ENCODE results near the gene KRT75.

KRT75 gene

DNA sequence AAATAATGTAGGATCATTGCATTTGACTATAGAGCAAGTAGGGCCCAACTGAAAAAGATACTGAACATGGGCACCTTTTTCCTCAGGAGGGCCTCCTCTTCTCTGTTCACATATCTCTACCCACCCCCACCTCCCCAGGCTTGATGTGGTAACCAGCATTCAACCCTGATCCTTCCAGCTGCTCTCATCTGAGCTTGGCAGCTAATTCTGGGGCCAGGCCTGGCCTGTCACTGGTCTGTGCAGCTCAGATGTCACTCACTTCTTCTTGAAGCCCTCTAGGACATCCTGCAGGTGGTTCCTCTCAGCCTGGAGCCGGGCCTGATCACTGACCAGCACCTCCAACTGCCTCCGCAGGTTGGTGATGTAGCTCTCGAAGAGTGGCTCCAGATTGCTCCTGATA is 50.8 kb downstream of the KRT75 start:
- H3K9ac ChIP-seq (ENCODE audit: low read depth, low read length): no peak overlapping the region
- H3K27me3 ChIP-seq (ENCODE audit: control insufficient read depth, insufficient read depth, low read length): peaks cover 76% of the 10 kb centered on the region
- no peak overlapping the region for H3K4me2 ChIP-seq (ENCODE audit: low read length)
- H3K4me1 ChIP-seq (ENCODE audit: control insufficient read depth, insufficient read depth, low read length): no peaks in the 10 kb centered on the region
- H3K4me3 ChIP-seq (ENCODE audit: low read length): no peak overlapping the region
- no peaks in the 10 kb centered on the region for H3K36me3 ChIP-seq (ENCODE audit: insufficient read depth, low read length)
- H3K9me3 ChIP-seq (replicated peaks; ENCODE audit: low read length): no peaks in the 10 kb centered on the region

- H3K4me3 ChIP-seq (ENCODE audit: low read length): no peak overlapping the region
- H3K9ac ChIP-seq (ENCODE audit: low read depth, low read length): no peak overlapping the region
- H3K27me3 ChIP-seq (ENCODE audit: control insufficient read depth, insufficient read depth, low read length): peaks cover 71% of the 10 kb centered on the region
- no peaks in the 10 kb centered on the region for H3K4me1 ChIP-seq (ENCODE audit: control insufficient read depth, insufficient read depth, low read length)
- no peaks in the 10 kb centered on the region for H3K36me3 ChIP-seq (ENCODE audit: insufficient read depth, low read length)
- H3K4me2 ChIP-seq (ENCODE audit: low read length): no peak overlapping the region
- no peaks in the 10 kb centered on the region for H3K9me3 ChIP-seq (replicated peaks; ENCODE audit: low read length)
Observed at GRCh38 chr12:52382854-52383253, 51.3 kb downstream of the KRT75 start.

GRCh38 chr12:52381206-52381605 is 53.0 kb downstream of the KRT75 start:
- Histone ChIP-seq H3K36me3 (ENCODE audit: insufficient read depth, low read length) (no peaks in the 10 kb centered on the region), H3K27me3 (ENCODE audit: control insufficient read depth, insufficient read depth, low read length) (peaks cover 59% of the 10 kb centered on the region), H3K4me3 (ENCODE audit: low read length) (no peak overlapping the region), H3K4me1 (ENCODE audit: control insufficient read depth, insufficient read depth, low read length) (no peaks in the 10 kb centered on the region), H3K4me2 (ENCODE audit: low read length) (no peak overlapping the region), H3K9ac (ENCODE audit: low read depth, low read length) (no peak overlapping the region), H3K9me3 (replicated peaks; ENCODE audit: low read length) (no peaks in the 10 kb centered on the region)

DNA sequence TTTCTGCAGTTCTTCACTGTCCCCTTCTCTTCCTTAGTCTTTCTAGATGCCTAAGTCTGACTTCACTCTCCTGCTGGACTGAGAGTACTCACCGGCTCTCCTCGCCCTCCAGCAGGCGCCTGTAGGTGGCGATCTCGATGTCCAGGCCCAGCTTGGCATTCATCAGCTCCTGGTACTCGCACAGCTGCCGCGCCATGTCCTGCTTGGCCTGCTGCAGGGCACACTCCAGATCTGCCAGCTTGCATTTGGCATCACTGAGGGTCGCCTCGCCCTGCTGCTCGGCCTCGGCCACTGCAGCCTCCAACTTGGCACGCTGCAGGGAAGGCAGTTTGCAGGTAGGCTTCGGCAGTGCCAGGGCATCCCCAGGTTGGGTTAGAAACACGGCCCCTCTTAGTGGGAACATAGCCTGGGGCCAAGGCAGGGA is 53.9 kb downstream of the KRT75 start:
- peaks cover 59% of the 10 kb centered on the region for H3K27me3 ChIP-seq (ENCODE audit: control insufficient read depth, insufficient read depth, low read length)
- H3K36me3 ChIP-seq (ENCODE audit: insufficient read depth, low read length): no peaks in the 10 kb centered on the region
- H3K4me3 ChIP-seq (ENCODE audit: low read length): no peak overlapping the region
- no peak overlapping the region for H3K4me2 ChIP-seq (ENCODE audit: low read length)
- no peak overlapping the region for H3K9ac ChIP-seq (ENCODE audit: low read depth, low read length)
- no peaks in the 10 kb centered on the region for H3K9me3 ChIP-seq (replicated peaks; ENCODE audit: low read length)
- no peaks in the 10 kb centered on the region for H3K4me1 ChIP-seq (ENCODE audit: control insufficient read depth, insufficient read depth, low read length)

GRCh38 chr12:52379536-52379935 is 54.6 kb downstream of the KRT75 start:
- peaks cover 52% of the 10 kb centered on the region for H3K27me3 ChIP-seq (ENCODE audit: control insufficient read depth, insufficient read depth, low read length)
- H3K4me2 ChIP-seq (ENCODE audit: low read length): no peak overlapping the region
- H3K9ac ChIP-seq (ENCODE audit: low read depth, low read length): no peak overlapping the region
- no peak overlapping the region for H3K4me3 ChIP-seq (ENCODE audit: low read length)
- no peaks in the 10 kb centered on the region for H3K36me3 ChIP-seq (ENCODE audit: insufficient read depth, low read length)
- no peaks in the 10 kb centered on the region for H3K4me1 ChIP-seq (ENCODE audit: control insufficient read depth, insufficient read depth, low read length)
- no peaks in the 10 kb centered on the region for H3K9me3 ChIP-seq (replicated peaks; ENCODE audit: low read length)

DNA sequence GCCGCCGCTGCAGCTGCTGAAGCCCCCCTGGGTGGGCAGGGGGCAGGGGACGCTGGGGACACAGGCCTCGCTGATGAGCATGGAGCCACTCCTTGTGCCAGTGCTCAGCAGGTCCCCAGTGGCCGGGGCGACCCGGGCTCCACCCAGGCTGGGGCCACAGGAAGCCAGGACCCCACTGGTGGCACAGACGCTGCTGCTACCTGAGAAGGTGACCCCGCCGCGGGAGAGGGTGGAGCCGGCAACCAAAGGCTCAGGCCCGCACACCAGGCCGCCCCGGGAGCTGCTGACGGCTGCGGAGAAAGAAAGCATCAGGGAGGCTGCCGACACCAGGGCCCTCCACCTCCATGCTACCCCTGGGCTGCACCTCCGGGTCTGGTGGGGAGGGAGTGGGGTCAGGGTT is 56.1 kb downstream of the KRT75 start:
- no peaks in the 10 kb centered on the region for H3K36me3 ChIP-seq (ENCODE audit: insufficient read depth, low read length)
- no peak overlapping the region for H3K4me2 ChIP-seq (ENCODE audit: low read length)
- peaks cover 47% of the 10 kb centered on the region for H3K27me3 ChIP-seq (ENCODE audit: control insufficient read depth, insufficient read depth, low read length)
- no peaks in the 10 kb centered on the region for H3K9me3 ChIP-seq (replicated peaks; ENCODE audit: low read length)
- H3K9ac ChIP-seq (ENCODE audit: low read depth, low read length): no peak overlapping the region
- no peak overlapping the region for H3K4me3 ChIP-seq (ENCODE audit: low read length)
- no peaks in the 10 kb centered on the region for H3K4me1 ChIP-seq (ENCODE audit: control insufficient read depth, insufficient read depth, low read length)

- H3K4me1 ChIP-seq (ENCODE audit: control insufficient read depth, insufficient read depth, low read length): no peaks in the 10 kb centered on the region
- peaks cover 42% of the 10 kb centered on the region for H3K27me3 ChIP-seq (ENCODE audit: control insufficient read depth, insufficient read depth, low read length)
- H3K4me3 ChIP-seq (ENCODE audit: low read length): no peak overlapping the region
- H3K9ac ChIP-seq (ENCODE audit: low read depth, low read length): no peak overlapping the region
- no peaks in the 10 kb centered on the region for H3K9me3 ChIP-seq (replicated peaks; ENCODE audit: low read length)
- H3K4me2 ChIP-seq (ENCODE audit: low read length): no peak overlapping the region
- no peaks in the 10 kb centered on the region for H3K36me3 ChIP-seq (ENCODE audit: insufficient read depth, low read length)
Observed at GRCh38 chr12:52377266-52377665, 56.9 kb downstream of the KRT75 start.

All from skeletal muscle satellite cell (primary cell).